K562 treated with DMSO at 1 percent for 24 hours (cell line): Measurements from ENCODE around the gene RPF1. TPM values are rescaled to one million over a fixed set of nuclear protein-coding genes. Genes with fewer than 3 reads are reported as not detected.

Experiments used
- total RNA-seq: library from RNA; unstranded; fragments of 300-600 nt; gene quantifications from 2 replicates; pipeline ENCODE4 v1.2.3, GENCODE V29; 2022; ENCODE audit warnings: low read depth; ENCODE audit not compliant: insufficient read depth

The RPF1 gene
- total RNA-seq: 38.9 TPM in 2 replicates

GRCh38 chr1:84478876-84479868 is at the start of gene RPF1:
TSS of gene RPF1 (plus strand) at chr1:84479266. CDS start at chr1:84479282, 16 bp downstream.

GRCh38 chr1:84506002-84506728 is 27.1 kb downstream of the RPF1 start, which contains the start of the genes GNG5 and SPATA1:
TSS of gene GNG5 (minus strand) at chr1:84506581. CDS start at chr1:84506091, 490 bp downstream.
TSS of gene SPATA1 (plus strand) at chr1:84506386. CDS start at chr1:84516360, 9,974 bp downstream.

Other genes with a start within 250 kb of the RPF1 start
- 0.23 and 2.0 TPM in 2 replicates for gene SAMD13, start 177.6 kb upstream of the RPF1 start, total RNA-seq
- not detected in 2 replicates for gene DNASE2B, start 80.8 kb upstream of the RPF1 start, total RNA-seq
- 2.6 TPM in 1 of 2 replicates, not detected in the other for gene SPATA1, start 27.1 kb downstream of the RPF1 start, total RNA-seq
- 177 and 205 TPM in 2 replicates for gene GNG5, start 27.3 kb downstream of the RPF1 start, total RNA-seq
- gene CTBS, start 95.2 kb downstream of the RPF1 start, total RNA-seq: 9.6 and 11.0 TPM in 2 replicates
- gene SSX2IP, start 211.2 kb downstream of the RPF1 start, total RNA-seq: 18.7 and 25.8 TPM in 2 replicates